Measurements from ENCODE around the gene AQP5. TPM values are rescaled to one million over a fixed set of nuclear protein-coding genes. Genes with fewer than 3 reads are reported as not detected.

Gene AQP5
- total and polyA plus RNA-seq, 8 donors, result 2.9 to 54.3 (median 8.6) TPM; not detected in 2

- H3K27ac ChIP-seq, result no peak overlapping the region
- no peak for DNase-seq
- intact Hi-C loops (cut with DNase I; ENCODE audit: low total_unique reads), result no loop called here
- peaks cover 0 to 13% (median 4%) of the 10 kb centered on the region in 4 donors for H3K4me1 ChIP-seq
- H3K36me3 ChIP-seq, result peaks cover 14 to 62% (median 43%) of the 10 kb centered on the region in 4 donors
- 86 to 92% (median 89%) methylated on average over 4 of the region's 4 CpGs for WGBS, 5 donors
- no peaks in the 10 kb centered on the region for H3K27me3 ChIP-seq
- TF ChIP-seq EP300 (IDR thresholded peaks at IDR 0.05) (no peak), CTCF (IDR thresholded peaks at IDR 0.05) (no peak), POLR2AphosphoS5 (IDR thresholded peaks at IDR 0.05) (no peak), POLR2A (IDR thresholded peaks at IDR 0.05) (no peak)
- no peak overlapping the region for H3K4me3 ChIP-seq
- no peaks in the 10 kb centered on the region for H3K9me3 ChIP-seq
Observed at GRCh38 chr12:49990273-49990672, 28.6 kb downstream of the AQP5 start.

- no peaks in the 10 kb centered on the region for H3K27me3 ChIP-seq
- peaks cover 0 to 5% (median 1%) of the 10 kb centered on the region in 4 donors for H3K4me1 ChIP-seq
- intact Hi-C loops (cut with DNase I; ENCODE audit: low total_unique reads), result no loop called here
- TF ChIP-seq CTCF (IDR thresholded peaks at IDR 0.05) (no peak), EP300 (IDR thresholded peaks at IDR 0.05) (no peak), POLR2A (IDR thresholded peaks at IDR 0.05) (no peak), POLR2AphosphoS5 (IDR thresholded peaks at IDR 0.05) (no peak)
- no peak overlapping the region for H3K27ac ChIP-seq
- no peak for DNase-seq
- no peaks in the 10 kb centered on the region for H3K9me3 ChIP-seq
- H3K36me3 ChIP-seq, result peaks cover 16 to 78% (median 65%) of the 10 kb centered on the region in 4 donors
- H3K4me3 ChIP-seq, result no peak overlapping the region
- 87 to 95% (median 91%) methylated on average over 2 of the region's 2 CpGs for WGBS, 5 donors
Observed at GRCh38 chr12:49998453-49998852, 36.8 kb downstream of the AQP5 start.

GRCh38 chr12:50003595-50003994 lies 41.9 kb downstream of the AQP5 start:
- H3K4me1 ChIP-seq, result peaks cover 0 to 45% (median 15%) of the 10 kb centered on the region in 4 donors

GRCh38 chr12:50004696-50005095 lies 43.0 kb downstream of the AQP5 start:
- Histone ChIP-seq H3K27me3 (no peaks in the 10 kb centered on the region), H3K27ac (peak overlapping the region in 2 of 5 donors; percentile 14 to 47), H3K4me1 (peaks cover 0 to 45% (median 15%) of the 10 kb centered on the region in 4 donors), H3K4me3 (no peak overlapping the region), H3K9me3 (no peaks in the 10 kb centered on the region), H3K36me3 (peaks cover under 1 to 25% (median 12%) of the 10 kb centered on the region in 4 donors)
- TF ChIP-seq EP300 (IDR thresholded peaks at IDR 0.05), result no peak
- TF ChIP-seq POLR2A (IDR thresholded peaks at IDR 0.05), result no peak
- no peak for TF ChIP-seq CTCF (IDR thresholded peaks at IDR 0.05)
- no peak for TF ChIP-seq POLR2AphosphoS5 (IDR thresholded peaks at IDR 0.05)
- intact Hi-C loops (cut with DNase I; ENCODE audit: low total_unique reads), result no loop called here
- no peak for DNase-seq

More at GRCh38 chr12:50003595-50003994, 41.9 kb downstream of the AQP5 start:
- Histone ChIP-seq H3K4me3 (no peak overlapping the region), H3K27ac (peak overlapping the region in 1 of 5 donors; percentile 47), H3K9me3 (no peaks in the 10 kb centered on the region), H3K36me3 (peaks cover 7 to 36% (median 23%) of the 10 kb centered on the region in 4 donors), H3K27me3 (no peaks in the 10 kb centered on the region)
- TF ChIP-seq POLR2AphosphoS5 (IDR thresholded peaks at IDR 0.05), result no peak
- TF ChIP-seq EP300 (IDR thresholded peaks at IDR 0.05), result no peak
- DNase-seq, result no peak
- intact Hi-C loops (cut with DNase I; ENCODE audit: low total_unique reads), result no loop called here
- WGBS, 5 donors, result 31 to 67% (median 46%) methylated on average over 2 of the region's 2 CpGs

- Histone ChIP-seq H3K27ac (peak overlapping the region in 2 of 5 donors; percentile 14 to 47), H3K4me3 (no peak overlapping the region), H3K27me3 (no peaks in the 10 kb centered on the region), H3K36me3 (peaks cover 0 to 22% (median 10%) of the 10 kb centered on the region in 4 donors), H3K4me1 (peaks cover 0 to 45% (median 15%) of the 10 kb centered on the region in 4 donors), H3K9me3 (no peaks in the 10 kb centered on the region)
- intact Hi-C loops (cut with DNase I; ENCODE audit: low total_unique reads), result no loop called here
- 76 to 85% (median 81%) methylated on average over 3 of the region's 3 CpGs for WGBS, 5 donors
- DNase-seq, result peak in 1 of 2 donors; percentile 35
- no peak for TF ChIP-seq POLR2A (IDR thresholded peaks at IDR 0.05)
- TF ChIP-seq EP300 (IDR thresholded peaks at IDR 0.05), result no peak
- TF ChIP-seq CTCF (IDR thresholded peaks at IDR 0.05), result no peak
- TF ChIP-seq POLR2AphosphoS5 (IDR thresholded peaks at IDR 0.05), result no peak
Observed at GRCh38 chr12:50005175-50005574, 43.5 kb downstream of the AQP5 start.
